Measurements from ENCODE around the gene ERVMER34-1.

Gene ERVMER34-1

GRCh38 chr4:52694936-52695335, 56.3 kb downstream of the ERVMER34-1 start:
- in situ Hi-C loops (cut with HindIII; ENCODE audit: low pct_ligation_motif_present, low pct_unique_long_range_greater_than_20kb, low sequenced_read_pairs) = no loop called here
- DNase-seq = no peak

- in situ Hi-C loops (cut with HindIII; ENCODE audit: low pct_ligation_motif_present, low pct_unique_long_range_greater_than_20kb, low sequenced_read_pairs) = no loop called here
- no peak for DNase-seq
Measured at GRCh38 chr4:52693492-52693891, 57.7 kb downstream of the ERVMER34-1 start.

Measured in ACHN (cell line).